OCI-LY1 (cell line): ENCODE results near the gene CARD10.
"Not testable (repeated sequence)": the region's sequence is repeated elsewhere in the genome, so short reads cannot be mapped to it uniquely, and the experiment has no call there.

Experiments used
- H2AFZ ChIP-seq: fragments of 200-600 bp; sonication (generic), shearing (Covaris generic); 2 replicates; pipeline ENCODE4 v1.6.0; 2014; ENCODE audit warnings: antibody characterized with exemption, mild to moderate bottlenecking, low read length
- H3F3A ChIP-seq: fragments of 200-600 bp; sonication (generic), shearing (Covaris generic); 2 replicates; pipeline ENCODE4 v1.6.0; 2014; ENCODE audit warnings: mild to moderate bottlenecking, antibody characterized with exemption, low read length, moderate library complexity; ENCODE audit not compliant: insufficient read depth
- H3K27ac ChIP-seq: fragments of 200-600 bp; sonication (generic); 2 replicates; pipeline ENCODE4 v1.5.1; 2014; ENCODE audit warnings: low read length, mixed run types, mild to moderate bottlenecking, low read depth; ENCODE audit not compliant: poor library complexity, severe bottlenecking
- H3K27me3 ChIP-seq: fragments of 200-600 bp; sonication (generic); 2 replicates; pipeline ENCODE4 v1.6.0; 2014; ENCODE audit warnings: antibody characterized with exemption, mild to moderate bottlenecking, low read length, moderate library complexity; ENCODE audit not compliant: insufficient read depth
- H3K36me3 ChIP-seq: fragments of 200-600 bp; sonication (generic); 2 replicates; pipeline ENCODE4 v1.6.1; 2014; ENCODE audit warnings: mild to moderate bottlenecking, antibody characterized with exemption, low read length, moderate library complexity, mixed read lengths; ENCODE audit not compliant: insufficient read depth
- H3K4me1 ChIP-seq: fragments of 200-600 bp; sonication (generic); 2 replicates; pipeline ENCODE4 v1.5.1; 2014; ENCODE audit warnings: mild to moderate bottlenecking, low read length, moderate library complexity; ENCODE audit not compliant: insufficient read depth, severe bottlenecking
- H3K4me2 ChIP-seq: fragments of 200-600 bp; sonication (generic), shearing (Covaris generic); 2 replicates; pipeline ENCODE4 v1.6.1; 2014; ENCODE audit warnings: low read length
- H3K4me3 ChIP-seq: fragments of 200-600 bp; sonication (generic); 2 replicates; pipeline ENCODE4 v1.5.1; 2014; ENCODE audit warnings: low read length, low read depth, mild to moderate bottlenecking, mixed read lengths; ENCODE audit not compliant: poor library complexity, severe bottlenecking
- H3K79me2 ChIP-seq: fragments of 200-600 bp; shearing (Covaris generic); 2 replicates; pipeline ENCODE4 v1.6.1; 2016; ENCODE audit warnings: mixed run types, low read length, mixed read lengths; ENCODE audit not compliant: insufficient read depth
- H3K9ac ChIP-seq: fragments of 200-600 bp; sonication (generic), shearing (Covaris generic); 2 replicates; pipeline ENCODE4 v1.6.1; 2014; ENCODE audit warnings: mild to moderate bottlenecking, low read length, mixed read lengths
- H3K9me2 ChIP-seq: fragments of 200-600 bp; sonication (generic), shearing (Covaris generic); 2 replicates; pipeline ENCODE4 v1.6.1; 2014; ENCODE audit warnings: low read depth, mild to moderate bottlenecking, low read length, mixed read lengths
- H3K9me3 ChIP-seq: fragments of 200-600 bp; shearing (Covaris generic); 2 replicates; pipeline ENCODE4 v1.6.1; 2014; ENCODE audit warnings: low read length, mixed read lengths
- H4K20me1 ChIP-seq: fragments of 200-600 bp; sonication (generic), shearing (Covaris generic); 2 replicates; pipeline ENCODE4 v1.6.0; 2016; ENCODE audit warnings: mild to moderate bottlenecking, low read length; ENCODE audit not compliant: insufficient read depth
- EZH2 ChIP-seq: fragments of 200-600 bp; sonication (generic), shearing (Covaris generic); IDR thresholded peaks from 2 replicates; pipeline ENCODE4 v1.8.0; 2017; ENCODE audit warnings: borderline replicate concordance, mixed run types, mild to moderate bottlenecking, antibody characterized with exemption, low read length, moderate library complexity, mixed read lengths
- TF ChIP-seq, protein P1 (sequence below): fragments of 200-600 bp; sonication (generic), shearing (Covaris generic); IDR thresholded peaks from 2 replicates; pipeline ENCODE4 v1.5.1; 2017; ENCODE audit warnings: mild to moderate bottlenecking, antibody characterized with exemption, low read length, moderate library complexity, mixed read lengths

Gene CARD10

DNA sequence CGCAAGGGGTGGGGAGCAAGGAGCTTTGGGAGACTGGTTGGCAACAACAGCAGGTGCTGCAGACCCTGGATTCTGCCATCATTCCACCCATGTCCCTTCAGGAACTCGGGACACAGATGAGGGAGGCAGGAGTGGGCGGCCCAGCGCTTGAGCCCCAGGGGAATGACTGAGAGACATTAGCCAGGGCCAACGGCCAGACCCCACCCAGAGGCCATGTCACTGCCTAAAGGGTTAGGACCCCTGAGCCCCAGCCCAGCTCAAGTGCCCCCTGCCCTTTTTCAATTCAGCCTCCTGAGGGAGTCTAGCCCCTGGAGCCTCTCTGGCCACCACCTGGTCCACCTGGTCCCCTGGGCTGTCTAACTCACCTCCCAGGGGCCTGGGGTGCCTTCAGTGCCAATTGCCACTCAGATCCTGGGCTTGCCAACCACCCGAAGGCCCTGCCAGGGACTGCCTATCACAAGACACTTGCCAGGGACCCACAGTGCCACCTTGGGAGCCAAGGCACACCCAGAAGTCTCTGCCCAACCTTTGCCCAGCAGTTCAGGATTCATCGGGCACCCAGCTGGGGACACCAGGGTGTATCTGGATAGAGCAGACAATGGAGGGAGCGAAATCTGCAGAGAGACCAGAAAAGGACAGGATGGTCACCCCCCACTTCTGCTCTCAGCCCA, 49.7 kb downstream of the CARD10 start:
- H3K27ac ChIP-seq, result no peak overlapping the region
- no peak overlapping the region for H3K4me2 ChIP-seq
- H4K20me1 ChIP-seq, result no peaks in the 10 kb centered on the region
- TF ChIP-seq, protein P1, sequence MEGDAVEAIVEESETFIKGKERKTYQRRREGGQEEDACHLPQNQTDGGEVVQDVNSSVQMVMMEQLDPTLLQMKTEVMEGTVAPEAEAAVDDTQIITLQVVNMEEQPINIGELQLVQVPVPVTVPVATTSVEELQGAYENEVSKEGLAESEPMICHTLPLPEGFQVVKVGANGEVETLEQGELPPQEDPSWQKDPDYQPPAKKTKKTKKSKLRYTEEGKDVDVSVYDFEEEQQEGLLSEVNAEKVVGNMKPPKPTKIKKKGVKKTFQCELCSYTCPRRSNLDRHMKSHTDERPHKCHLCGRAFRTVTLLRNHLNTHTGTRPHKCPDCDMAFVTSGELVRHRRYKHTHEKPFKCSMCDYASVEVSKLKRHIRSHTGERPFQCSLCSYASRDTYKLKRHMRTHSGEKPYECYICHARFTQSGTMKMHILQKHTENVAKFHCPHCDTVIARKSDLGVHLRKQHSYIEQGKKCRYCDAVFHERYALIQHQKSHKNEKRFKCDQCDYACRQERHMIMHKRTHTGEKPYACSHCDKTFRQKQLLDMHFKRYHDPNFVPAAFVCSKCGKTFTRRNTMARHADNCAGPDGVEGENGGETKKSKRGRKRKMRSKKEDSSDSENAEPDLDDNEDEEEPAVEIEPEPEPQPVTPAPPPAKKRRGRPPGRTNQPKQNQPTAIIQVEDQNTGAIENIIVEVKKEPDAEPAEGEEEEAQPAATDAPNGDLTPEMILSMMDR, result no peak
- TF ChIP-seq EZH2, result no peak
- no peaks in the 10 kb centered on the region for H3K9me3 ChIP-seq
- H3K9ac ChIP-seq, result no peak overlapping the region
- H3K4me3 ChIP-seq, result no peak overlapping the region
- H3K9me2 ChIP-seq, result no peaks in the 10 kb centered on the region
- peaks cover 21% of the 10 kb centered on the region for H3K4me1 ChIP-seq
- H2AFZ ChIP-seq, result no peak overlapping the region
- no peaks in the 10 kb centered on the region for H3K27me3 ChIP-seq
- no peaks in the 10 kb centered on the region for H3K79me2 ChIP-seq
- H3K36me3 ChIP-seq, result peaks cover 87% of the 10 kb centered on the region
- H3F3A ChIP-seq, result no peaks in the 10 kb centered on the region

- H3K9ac ChIP-seq, H4K20me1 ChIP-seq, H3K4me3 ChIP-seq, H3K9me2 ChIP-seq, H3F3A ChIP-seq, H3K27ac ChIP-seq, H3K79me2 ChIP-seq, H3K9me3 ChIP-seq, H2AFZ ChIP-seq, H3K27me3 ChIP-seq, H3K4me2 ChIP-seq: not testable (repeated sequence)
- Histone ChIP-seq H3K36me3 (peaks cover 74% of the 10 kb centered on the region), H3K4me1 (peaks cover 28% of the 10 kb centered on the region)
These were observed 51.0 kb downstream of the CARD10 start for GRCh38 chr22:37468201-37468695.

- Histone ChIP-seq H3K27ac (no peak overlapping the region), H2AFZ (no peak overlapping the region), H3F3A (no peaks in the 10 kb centered on the region), H3K4me3 (no peak overlapping the region), H3K9me3 (no peaks in the 10 kb centered on the region), H3K4me1 (peaks cover 25% of the 10 kb centered on the region), H3K36me3 (peaks cover 68% of the 10 kb centered on the region), H3K27me3 (no peaks in the 10 kb centered on the region), H4K20me1 (no peaks in the 10 kb centered on the region), H3K79me2 (no peaks in the 10 kb centered on the region), H3K9ac (no peak overlapping the region), H3K9me2 (no peaks in the 10 kb centered on the region), H3K4me2 (no peak overlapping the region)
- TF ChIP-seq, protein P1, result no peak
- TF ChIP-seq EZH2, result no peak
These were observed 51.7 kb downstream of the CARD10 start for GRCh38 chr22:37467391-37467955.

DNA sequence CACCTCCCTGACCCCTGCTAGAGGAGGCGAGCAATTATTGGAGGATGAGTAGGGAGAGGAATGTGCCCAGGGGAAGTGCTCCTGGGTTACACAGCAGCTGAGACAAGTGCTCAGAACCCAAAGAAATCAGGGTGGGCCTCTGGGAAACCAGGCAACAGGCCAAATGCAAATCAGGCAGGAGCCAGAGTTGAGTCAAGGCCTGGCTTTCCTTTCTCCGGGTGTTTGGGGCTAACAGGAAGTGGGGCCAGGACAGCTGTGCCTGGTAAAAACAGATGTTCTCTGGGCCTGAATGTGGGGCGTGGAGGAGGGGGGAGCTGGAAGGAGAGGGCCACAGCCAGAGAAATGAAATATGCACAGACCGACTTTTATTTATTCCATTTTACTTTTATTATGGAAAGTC, 55.0 kb downstream of the CARD10 start:
- Histone ChIP-seq H3K36me3 (peaks cover 38% of the 10 kb centered on the region), H3K9me3 (no peaks in the 10 kb centered on the region), H4K20me1 (no peaks in the 10 kb centered on the region), H3K9me2 (no peaks in the 10 kb centered on the region), H3K27ac (peak overlapping the region; percentile 50), H3K27me3 (no peaks in the 10 kb centered on the region), H3K4me2 (no peak overlapping the region), H3K4me3 (no peak overlapping the region), H3K79me2 (no peaks in the 10 kb centered on the region), H2AFZ (no peak overlapping the region), H3F3A (no peaks in the 10 kb centered on the region), H3K9ac (no peak overlapping the region), H3K4me1 (peaks cover 16% of the 10 kb centered on the region)
- TF ChIP-seq, protein P1, result no peak
- TF ChIP-seq EZH2, result no peak
